ENCODE results near the gene LPIN1. TPM values are rescaled to one million over a fixed set of nuclear protein-coding genes. Genes with fewer than 3 reads are reported as not detected.

Gene LPIN1
- total RNA-seq, 3 donors from 2014 or later: 78.6 to 106 (median 82.6) TPM

DNA sequence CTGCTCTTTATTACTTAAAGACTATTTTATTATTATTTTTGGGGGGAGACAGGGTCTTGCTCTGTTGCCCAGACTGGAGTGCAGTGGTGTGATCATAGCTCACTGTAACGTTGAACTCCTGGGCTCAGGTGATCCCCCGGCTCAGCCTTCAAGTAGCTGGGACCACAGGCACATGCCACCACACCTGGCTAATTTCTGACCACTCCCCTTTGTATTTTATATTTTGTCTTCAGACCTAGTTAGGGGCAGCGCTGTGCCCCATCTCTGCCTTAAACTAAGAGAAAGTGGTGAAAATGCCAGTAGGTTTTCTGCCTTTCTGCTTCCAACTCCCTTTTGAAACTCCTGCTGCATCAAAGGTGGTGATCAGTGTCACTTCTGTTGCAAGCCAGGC lies 82.5 kb downstream of the LPIN1 start:
- Histone ChIP-seq H3K9me3 (no peaks in the 10 kb centered on the region), H3K4me3 (no peak overlapping the region), H3K4me1 (peaks cover 0 to 6% of the 10 kb centered on the region in 2 donors), H3K27me3 (no peaks in the 10 kb centered on the region), H3K27ac (peak overlapping the region; percentile 19 to 75), H3K36me3 (no peaks in the 10 kb centered on the region)
- TF ChIP-seq, protein P1, sequence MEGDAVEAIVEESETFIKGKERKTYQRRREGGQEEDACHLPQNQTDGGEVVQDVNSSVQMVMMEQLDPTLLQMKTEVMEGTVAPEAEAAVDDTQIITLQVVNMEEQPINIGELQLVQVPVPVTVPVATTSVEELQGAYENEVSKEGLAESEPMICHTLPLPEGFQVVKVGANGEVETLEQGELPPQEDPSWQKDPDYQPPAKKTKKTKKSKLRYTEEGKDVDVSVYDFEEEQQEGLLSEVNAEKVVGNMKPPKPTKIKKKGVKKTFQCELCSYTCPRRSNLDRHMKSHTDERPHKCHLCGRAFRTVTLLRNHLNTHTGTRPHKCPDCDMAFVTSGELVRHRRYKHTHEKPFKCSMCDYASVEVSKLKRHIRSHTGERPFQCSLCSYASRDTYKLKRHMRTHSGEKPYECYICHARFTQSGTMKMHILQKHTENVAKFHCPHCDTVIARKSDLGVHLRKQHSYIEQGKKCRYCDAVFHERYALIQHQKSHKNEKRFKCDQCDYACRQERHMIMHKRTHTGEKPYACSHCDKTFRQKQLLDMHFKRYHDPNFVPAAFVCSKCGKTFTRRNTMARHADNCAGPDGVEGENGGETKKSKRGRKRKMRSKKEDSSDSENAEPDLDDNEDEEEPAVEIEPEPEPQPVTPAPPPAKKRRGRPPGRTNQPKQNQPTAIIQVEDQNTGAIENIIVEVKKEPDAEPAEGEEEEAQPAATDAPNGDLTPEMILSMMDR (IDR thresholded peaks at IDR 0.05): no peak
- TF ChIP-seq POLR2A (IDR thresholded peaks at IDR 0.05) (no peak), POLR2AphosphoS5 (IDR thresholded peaks at IDR 0.05) (no peak)
- intact Hi-C loops (cut with DNase I; ENCODE audit: low total_unique reads): no loop called here
- DNase-seq (ENCODE audit: low spot score in 2 of 2): no peak

DNA sequence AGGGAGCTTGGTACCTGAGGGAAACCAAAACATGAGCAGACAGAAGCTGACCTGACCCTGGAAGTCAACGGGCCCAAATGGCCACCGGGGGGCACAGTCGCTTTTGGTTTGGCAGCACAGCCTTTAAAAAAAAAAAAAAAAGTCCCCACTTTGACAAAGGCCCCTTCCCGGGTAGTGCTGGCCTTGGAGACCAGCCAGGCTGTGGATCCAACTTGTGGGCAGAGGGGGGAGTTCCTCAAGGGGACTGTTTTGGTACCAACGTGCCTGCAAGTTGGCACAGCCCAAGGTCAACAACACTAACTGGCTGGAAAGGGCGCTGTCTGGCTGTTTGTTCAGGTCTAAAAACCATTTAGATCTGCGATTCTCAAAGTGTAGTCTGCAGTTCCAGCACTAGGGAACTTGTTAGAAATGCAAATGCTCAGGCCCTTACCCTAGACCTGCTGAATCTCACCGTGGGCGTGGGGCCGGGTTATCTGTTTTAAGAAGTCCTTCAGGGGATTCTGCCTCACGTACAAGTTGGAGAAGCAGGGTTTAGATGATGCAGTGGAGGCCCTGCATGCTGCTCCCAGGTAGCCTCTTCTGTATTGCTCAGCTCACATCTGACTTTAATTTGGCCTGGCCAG lies 83.0 kb downstream of the LPIN1 start:
- peaks cover 0 to 4% of the 10 kb centered on the region in 2 donors for H3K9me3 ChIP-seq
- DNase-seq (ENCODE audit: low spot score in 2 of 2): peak; percentile 45 to 56
- H3K4me1 ChIP-seq: peaks cover 0 to 6% of the 10 kb centered on the region in 2 donors
- no peaks in the 10 kb centered on the region for H3K27me3 ChIP-seq
- H3K36me3 ChIP-seq: no peaks in the 10 kb centered on the region
- TF ChIP-seq, protein P1 (IDR thresholded peaks at IDR 0.05): peak in 2 of 3 donors; percentile 7 to 13
- no peak for TF ChIP-seq POLR2AphosphoS5 (IDR thresholded peaks at IDR 0.05)
- H3K4me3 ChIP-seq: peak overlapping the region; percentile 15 to 59 (median 39)
- intact Hi-C loops (cut with DNase I; ENCODE audit: low total_unique reads): no loop called here
- peak overlapping the region; percentile 62 to 75 for H3K27ac ChIP-seq

DNA sequence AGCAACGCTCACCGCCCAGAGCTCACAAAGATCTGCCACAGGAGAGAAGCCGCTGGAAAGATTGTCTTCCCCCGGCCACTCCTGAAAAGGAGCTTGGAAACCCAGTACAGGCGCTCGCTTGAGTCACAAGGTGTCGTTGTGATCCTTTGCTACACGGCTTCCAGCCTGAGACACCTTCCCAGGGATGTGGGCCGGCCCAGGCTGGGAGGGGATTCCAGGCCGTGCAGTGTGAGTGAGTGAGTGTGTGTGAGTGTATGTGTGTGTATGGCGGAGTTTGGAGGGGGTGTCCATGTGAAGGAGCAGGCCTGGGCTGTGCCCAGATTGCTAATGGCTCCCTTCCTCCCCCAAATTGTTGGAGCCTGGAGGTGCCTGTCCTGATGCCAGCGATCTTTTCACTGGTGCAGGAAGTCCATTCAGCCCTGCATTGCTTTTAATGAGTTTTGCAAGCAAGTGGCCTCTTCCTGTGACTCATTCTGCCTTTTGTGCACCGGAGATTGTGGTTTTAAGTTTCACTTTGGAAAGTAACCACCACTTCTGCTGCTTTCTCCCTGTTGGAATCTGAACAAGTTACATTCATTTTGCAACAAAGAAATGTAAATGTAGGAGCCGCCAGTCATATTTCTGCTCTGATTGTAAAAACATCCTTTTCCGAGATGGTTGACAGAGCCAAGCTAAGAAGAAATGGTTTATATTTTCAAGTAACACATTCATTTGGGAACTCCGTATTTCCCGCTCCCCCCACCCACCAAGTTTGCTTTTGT lies 83.7 kb downstream of the LPIN1 start:
- Histone ChIP-seq H3K4me3 (peak overlapping the region; percentile 15 to 59 (median 39)), H3K27me3 (no peaks in the 10 kb centered on the region), H3K36me3 (no peaks in the 10 kb centered on the region), H3K27ac (peak overlapping the region; percentile 62 to 75), H3K4me1 (peaks cover 0 to 6% of the 10 kb centered on the region in 2 donors), H3K9me3 (peaks cover 0 to 9% of the 10 kb centered on the region in 2 donors)
- TF ChIP-seq POLR2AphosphoS5 (IDR thresholded peaks at IDR 0.05) (peak in 1 of 3 donors; percentile 56), POLR2A (IDR thresholded peaks at IDR 0.05) (no peak)
- TF ChIP-seq, protein P1 (IDR thresholded peaks at IDR 0.05): no peak
- intact Hi-C loops (cut with DNase I; ENCODE audit: low total_unique reads): no loop called here
- peak; percentile 68 to 77 for DNase-seq (ENCODE audit: low spot score in 2 of 2)

DNA sequence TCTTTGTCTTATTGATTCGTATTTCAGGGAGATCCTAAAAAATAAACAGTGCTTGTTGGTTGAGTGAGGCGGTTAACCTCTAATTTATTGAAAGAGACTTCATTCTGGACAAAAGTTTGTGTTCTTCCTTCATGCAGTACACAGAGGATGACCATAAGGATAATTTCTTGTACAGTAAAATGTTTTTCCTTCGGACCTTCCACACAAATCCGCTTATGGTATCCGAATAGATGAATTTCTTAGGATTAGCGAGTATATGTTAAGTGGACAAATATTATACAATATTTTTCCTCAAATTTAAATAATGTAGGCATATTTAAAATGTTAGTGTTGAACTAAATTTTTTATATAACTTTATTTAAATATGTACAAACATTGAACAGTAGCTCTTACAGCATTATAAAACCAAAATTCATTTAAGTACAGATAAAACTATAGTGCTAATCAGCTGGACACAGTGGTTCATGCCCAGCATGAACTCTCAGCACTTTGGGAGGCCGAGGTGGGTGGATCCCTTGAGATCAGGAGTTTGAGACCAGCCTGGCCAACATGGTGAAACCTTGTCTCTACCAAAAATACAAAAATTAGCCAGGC lies 84.4 kb downstream of the LPIN1 start:
- no peaks in the 10 kb centered on the region for H3K36me3 ChIP-seq
- TF ChIP-seq POLR2AphosphoS5 (IDR thresholded peaks at IDR 0.05) (no peak), POLR2A (IDR thresholded peaks at IDR 0.05) (no peak)
- TF ChIP-seq, protein P1 (IDR thresholded peaks at IDR 0.05): no peak
- H3K27ac ChIP-seq: peak overlapping the region; percentile 62 to 75
- H3K27me3 ChIP-seq: no peaks in the 10 kb centered on the region
- H3K9me3 ChIP-seq: peaks cover 0 to 9% of the 10 kb centered on the region in 2 donors
- H3K4me3 ChIP-seq: peak overlapping the region; percentile 15 to 59 (median 39)
- H3K4me1 ChIP-seq: peaks cover 0 to 6% of the 10 kb centered on the region in 2 donors
- no peak for DNase-seq (ENCODE audit: low spot score in 2 of 2)
- intact Hi-C loops (cut with DNase I; ENCODE audit: low total_unique reads): no loop called here

DNA sequence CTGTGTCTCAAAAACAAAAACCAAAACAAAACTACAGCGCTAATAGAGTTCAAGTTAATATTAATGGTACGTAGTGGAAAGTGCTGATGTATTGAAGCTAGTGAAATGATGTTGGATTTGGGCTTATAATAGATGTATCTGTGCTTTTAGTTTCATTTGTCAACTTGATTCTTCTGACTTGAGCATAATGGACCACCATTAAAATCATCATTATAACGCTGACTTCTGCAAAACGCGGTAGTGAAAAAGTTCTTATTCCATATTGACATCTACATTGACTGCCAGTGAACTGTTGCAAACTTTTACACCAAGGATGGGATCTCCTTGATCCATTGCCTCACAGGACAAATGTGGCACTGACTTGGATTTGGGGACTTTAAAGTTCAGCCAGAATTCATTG lies 85.0 kb downstream of the LPIN1 start:
- intact Hi-C loops (cut with DNase I; ENCODE audit: low total_unique reads): no loop called here
- DNase-seq (ENCODE audit: low spot score in 2 of 2): no peak
- H3K27me3 ChIP-seq: no peaks in the 10 kb centered on the region
- peaks cover 0 to 6% of the 10 kb centered on the region in 2 donors for H3K4me1 ChIP-seq
- TF ChIP-seq POLR2A (IDR thresholded peaks at IDR 0.05): no peak
- TF ChIP-seq, protein P1 (IDR thresholded peaks at IDR 0.05): no peak
- TF ChIP-seq POLR2AphosphoS5 (IDR thresholded peaks at IDR 0.05): no peak
- peak overlapping the region in 1 of 2 donors; percentile 41 for H3K27ac ChIP-seq
- no peaks in the 10 kb centered on the region for H3K36me3 ChIP-seq
- peaks cover 0 to 9% of the 10 kb centered on the region in 2 donors for H3K9me3 ChIP-seq
- H3K4me3 ChIP-seq: no peak overlapping the region

All from breast epithelium (tissue), 4 donors.